ENCODE results near the gene F2R. TPM values are rescaled to one million over a fixed set of nuclear protein-coding genes. Genes with fewer than 3 reads are reported as not detected.

F2R gene
- total RNA-seq, 2 donors from 2014 or later = 9.4 to 33.4 TPM

DNA sequence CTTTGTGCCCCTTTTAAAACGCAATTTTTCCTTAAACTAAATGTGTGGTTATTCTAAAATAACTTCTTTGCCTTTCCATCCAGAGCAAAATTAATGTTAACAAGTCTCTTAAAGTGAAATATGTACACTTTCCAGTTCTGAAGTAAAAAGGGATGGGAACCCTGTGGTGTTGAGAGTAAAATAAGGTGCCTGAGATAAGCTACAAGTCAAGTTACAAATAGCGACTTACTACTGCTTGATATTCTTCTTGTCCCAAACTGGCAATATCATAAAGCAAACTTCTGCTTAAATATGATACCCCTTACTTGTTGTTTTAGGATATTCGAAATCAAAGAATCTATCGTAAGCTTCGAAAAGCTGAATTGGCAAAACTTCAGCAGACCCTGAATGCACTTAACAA lies 18.3 kb upstream of the F2R start:
- no peak overlapping the region for H3K27ac Mint-ChIP-seq
- H3K4me3 Mint-ChIP-seq = no peak overlapping the region
- H3K9me3 Mint-ChIP-seq = no peaks in the 10 kb centered on the region
- peaks cover 87% of the 10 kb centered on the region for H3K36me3 Mint-ChIP-seq (ENCODE audit: low read depth)
- no peaks in the 10 kb centered on the region for H3K27me3 Mint-ChIP-seq
- no peaks in the 10 kb centered on the region for H3K4me1 Mint-ChIP-seq
- ATAC-seq (replicated peaks) = no peak

DNA sequence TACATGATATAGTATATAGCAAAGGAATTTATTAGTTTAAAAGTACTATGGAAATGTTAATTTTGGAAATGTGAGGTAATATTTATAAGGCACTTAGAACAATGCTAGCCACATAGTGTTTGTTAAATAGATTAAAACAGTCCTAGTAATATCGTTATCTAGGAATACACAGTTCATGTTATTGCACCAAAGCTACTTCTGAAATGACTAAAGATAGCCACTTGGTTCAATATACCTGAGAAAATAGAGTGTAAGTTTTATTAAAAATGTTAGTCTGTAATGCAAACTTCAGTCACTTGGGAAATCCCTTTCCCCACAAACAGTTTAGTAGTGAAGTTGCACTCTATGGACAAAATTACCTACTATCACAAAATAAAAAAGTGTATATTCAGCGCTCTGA lies 15.4 kb upstream of the F2R start:
- Mint-ChIP-seq H3K27ac (no peak overlapping the region), H3K4me3 (no peak overlapping the region), H3K4me1 (no peaks in the 10 kb centered on the region), H3K9me3 (no peaks in the 10 kb centered on the region), H3K27me3 (no peaks in the 10 kb centered on the region), H3K36me3 (ENCODE audit: low read depth) (peaks cover 81% of the 10 kb centered on the region)
- peak; percentile 51 for ATAC-seq (replicated peaks)

GRCh38 chr5:76701298-76701697 lies 14.6 kb upstream of the F2R start:
- H3K4me1 Mint-ChIP-seq = no peaks in the 10 kb centered on the region

DNA sequence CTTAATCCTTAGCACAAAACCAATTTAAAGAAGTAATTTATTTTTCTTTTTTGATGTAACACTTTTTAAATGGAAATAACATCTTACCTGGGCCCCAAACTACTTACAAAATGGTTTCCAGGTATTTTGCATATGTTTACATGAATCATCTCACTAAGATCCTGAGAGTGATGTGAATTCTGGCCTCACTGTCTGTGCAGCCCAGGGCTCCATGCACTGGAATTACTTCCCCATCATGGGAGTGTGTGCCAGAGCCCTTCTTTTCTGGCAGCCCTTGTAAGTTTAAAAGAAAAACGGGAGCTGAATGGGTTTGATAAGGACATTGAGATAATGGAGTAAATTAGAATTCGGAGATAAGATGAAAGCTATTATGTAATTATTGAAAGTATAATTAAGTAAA lies 12.2 kb upstream of the F2R start:
- ATAC-seq (replicated peaks) = no peak
- H3K4me1 Mint-ChIP-seq = no peaks in the 10 kb centered on the region
- H3K4me3 Mint-ChIP-seq = no peak overlapping the region
- peaks cover 81% of the 10 kb centered on the region for H3K36me3 Mint-ChIP-seq (ENCODE audit: low read depth)
- no peaks in the 10 kb centered on the region for H3K9me3 Mint-ChIP-seq
- no peaks in the 10 kb centered on the region for H3K27me3 Mint-ChIP-seq
- no peak overlapping the region for H3K27ac Mint-ChIP-seq

More at GRCh38 chr5:76701298-76701697, 14.6 kb upstream of the F2R start:
- no peak overlapping the region for H3K27ac Mint-ChIP-seq
- H3K27me3 Mint-ChIP-seq = no peaks in the 10 kb centered on the region
- H3K36me3 Mint-ChIP-seq (ENCODE audit: low read depth) = peaks cover 81% of the 10 kb centered on the region
- no peak overlapping the region for H3K4me3 Mint-ChIP-seq
- no peak for ATAC-seq (replicated peaks)
- H3K9me3 Mint-ChIP-seq = no peaks in the 10 kb centered on the region

GRCh38 chr5:76704131-76704663 lies 11.7 kb upstream of the F2R start:
- H3K4me3 Mint-ChIP-seq = no peak overlapping the region

GRCh38 chr5:76705574-76705973 lies 10.4 kb upstream of the F2R start:
- Mint-ChIP-seq H3K4me3 (no peak overlapping the region), H3K36me3 (ENCODE audit: low read depth) (peaks cover 67% of the 10 kb centered on the region), H3K9me3 (no peaks in the 10 kb centered on the region)

More at GRCh38 chr5:76704131-76704663, 11.7 kb upstream of the F2R start:
- H3K27ac Mint-ChIP-seq = no peak overlapping the region
- no peak for ATAC-seq (replicated peaks)
- no peaks in the 10 kb centered on the region for H3K9me3 Mint-ChIP-seq
- no peaks in the 10 kb centered on the region for H3K27me3 Mint-ChIP-seq
- H3K36me3 Mint-ChIP-seq (ENCODE audit: low read depth) = peaks cover 76% of the 10 kb centered on the region
- H3K4me1 Mint-ChIP-seq = no peaks in the 10 kb centered on the region

DNA sequence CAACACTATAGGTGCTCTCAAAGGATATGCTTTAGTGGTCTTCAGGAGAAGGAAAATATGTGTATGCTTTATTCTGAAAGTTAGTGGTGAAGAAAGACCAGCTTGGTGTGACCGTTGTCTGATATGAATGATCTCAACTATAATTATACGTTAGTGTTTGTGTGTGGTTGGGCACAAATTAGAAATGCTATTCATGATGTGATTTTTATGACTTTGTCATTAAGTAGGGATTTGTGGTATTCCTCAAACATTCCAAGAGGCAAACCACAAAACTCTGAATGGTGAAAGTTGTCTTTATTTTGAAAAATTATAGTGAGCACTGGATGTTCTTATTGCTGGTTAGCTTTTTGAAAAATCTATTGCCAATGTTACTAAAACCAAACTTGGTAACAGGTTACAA lies 6.2 kb upstream of the F2R start:
- peaks cover 31% of the 10 kb centered on the region for H3K36me3 Mint-ChIP-seq (ENCODE audit: low read depth)
- no peak overlapping the region for H3K27ac Mint-ChIP-seq
- peaks cover 9% of the 10 kb centered on the region for H3K27me3 Mint-ChIP-seq
- no peak overlapping the region for H3K4me3 Mint-ChIP-seq
- ATAC-seq (replicated peaks) = no peak
- H3K4me1 Mint-ChIP-seq = peaks cover 18% of the 10 kb centered on the region
- no peaks in the 10 kb centered on the region for H3K9me3 Mint-ChIP-seq

More at GRCh38 chr5:76705574-76705973, 10.4 kb upstream of the F2R start:
- Mint-ChIP-seq H3K27me3 (no peaks in the 10 kb centered on the region), H3K4me1 (peaks cover 2% of the 10 kb centered on the region), H3K27ac (no peak overlapping the region)
- no peak for ATAC-seq (replicated peaks)

GRCh38 chr5:76710991-76711390 lies 4.9 kb upstream of the F2R start:
- Mint-ChIP-seq H3K27me3 (peaks cover 14% of the 10 kb centered on the region), H3K27ac (peak overlapping the region; percentile 85), H3K4me1 (peaks cover 18% of the 10 kb centered on the region)

GRCh38 chr5:76714751-76715485 lies 1.0 kb upstream of the F2R start:
- ATAC-seq (replicated peaks) = no peak
- Mint-ChIP-seq H3K4me1 (peaks cover 18% of the 10 kb centered on the region), H3K36me3 (ENCODE audit: low read depth) (no peaks in the 10 kb centered on the region), H3K4me3 (peak overlapping the region; percentile 83), H3K27me3 (peaks cover 25% of the 10 kb centered on the region), H3K27ac (peak overlapping the region; percentile 58), H3K9me3 (no peaks in the 10 kb centered on the region)

More at GRCh38 chr5:76710991-76711390, 4.9 kb upstream of the F2R start:
- ATAC-seq (replicated peaks) = peak; percentile 74
- H3K36me3 Mint-ChIP-seq (ENCODE audit: low read depth) = peaks cover 24% of the 10 kb centered on the region
- H3K9me3 Mint-ChIP-seq = no peaks in the 10 kb centered on the region
- peak overlapping the region; percentile 52 for H3K4me3 Mint-ChIP-seq

- peaks cover 18% of the 10 kb centered on the region for H3K4me1 Mint-ChIP-seq
- H3K27ac Mint-ChIP-seq = peak overlapping the region; percentile 58
- no peaks in the 10 kb centered on the region for H3K9me3 Mint-ChIP-seq
- peaks cover 25% of the 10 kb centered on the region for H3K27me3 Mint-ChIP-seq
- H3K36me3 Mint-ChIP-seq (ENCODE audit: low read depth) = no peaks in the 10 kb centered on the region
- peak overlapping the region; percentile 83 for H3K4me3 Mint-ChIP-seq
- no peak for ATAC-seq (replicated peaks)
Measured at GRCh38 chr5:76715486-76715735, 515 bp upstream of the F2R start.

DNA sequence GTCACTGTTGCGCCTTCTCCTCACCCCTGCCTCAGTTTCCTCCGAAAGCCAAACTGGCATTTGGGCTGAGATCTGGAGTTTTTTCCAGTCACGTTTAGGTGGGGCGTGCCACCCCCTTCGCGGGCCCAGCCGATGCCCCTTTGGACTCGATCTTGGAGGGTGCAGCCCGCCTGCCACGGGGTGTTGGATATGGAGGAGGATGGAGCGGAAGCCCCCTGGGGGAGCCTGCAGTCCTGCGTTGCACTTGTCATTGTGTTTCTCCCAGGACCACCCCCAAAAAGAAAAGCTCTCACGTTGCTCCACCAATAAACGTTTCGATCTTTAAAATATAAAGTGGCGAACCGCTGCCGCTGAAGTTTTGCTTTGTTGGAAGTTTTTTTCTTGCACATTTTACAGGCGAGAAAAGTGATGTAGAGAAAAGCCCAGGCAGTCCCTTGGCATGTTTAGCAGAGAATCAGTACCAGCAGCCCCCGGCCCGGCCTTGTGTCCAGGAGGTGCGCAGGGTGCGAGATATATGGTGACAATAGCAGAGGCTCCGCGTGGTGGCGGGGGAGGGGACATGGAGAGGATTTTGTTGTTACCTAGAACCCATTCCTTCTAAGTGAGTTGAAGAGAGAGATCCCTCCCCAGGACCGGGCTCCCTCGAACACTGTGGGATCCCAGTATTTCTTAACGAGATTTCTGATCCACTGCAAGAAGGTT lies 681 bp downstream of the F2R start:
- H3K36me3 Mint-ChIP-seq (ENCODE audit: low read depth) = no peaks in the 10 kb centered on the region
- ATAC-seq (replicated peaks) = no peak

GRCh38 chr5:76717222-76718083 lies 1.5 kb downstream of the F2R start:
- H3K9me3 Mint-ChIP-seq = no peaks in the 10 kb centered on the region
- H3K27me3 Mint-ChIP-seq = peaks cover 25% of the 10 kb centered on the region
- peak overlapping the region; percentile 83 for H3K4me3 Mint-ChIP-seq
- H3K4me1 Mint-ChIP-seq = peaks cover 6% of the 10 kb centered on the region
- no peak for ATAC-seq (replicated peaks)
- H3K36me3 Mint-ChIP-seq (ENCODE audit: low read depth) = no peaks in the 10 kb centered on the region
- no peak overlapping the region for H3K27ac Mint-ChIP-seq

More for the DNA sequence above, 681 bp downstream of the F2R start:
- Mint-ChIP-seq H3K27ac (peak overlapping the region; percentile 17), H3K27me3 (peaks cover 25% of the 10 kb centered on the region), H3K9me3 (no peaks in the 10 kb centered on the region), H3K4me1 (peaks cover 6% of the 10 kb centered on the region), H3K4me3 (peak overlapping the region; percentile 83)

DNA sequence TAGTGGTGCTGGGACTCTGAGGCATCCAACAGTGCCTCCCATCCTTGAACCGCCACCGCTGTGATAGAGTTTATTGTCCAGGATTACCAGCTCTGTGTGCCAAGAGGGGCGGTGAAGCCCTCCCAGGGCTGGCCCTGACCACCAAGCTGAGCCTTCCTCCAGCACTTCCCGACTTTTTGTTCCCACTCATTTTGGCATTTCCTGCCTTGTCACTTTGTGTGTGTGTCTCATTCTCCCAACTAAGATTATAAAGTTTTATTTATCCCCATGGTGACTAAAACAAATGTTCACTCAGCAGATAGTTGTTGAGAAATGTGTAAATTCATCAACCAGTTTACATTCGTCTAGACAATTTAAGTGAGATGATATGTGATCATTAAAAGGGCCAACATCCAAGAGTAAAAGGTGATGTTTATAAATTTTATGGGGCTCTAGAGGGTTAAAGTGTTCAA lies 2.5 kb downstream of the F2R start:
- no peak for ATAC-seq (replicated peaks)
- Mint-ChIP-seq H3K36me3 (ENCODE audit: low read depth) (no peaks in the 10 kb centered on the region), H3K4me1 (peaks cover 6% of the 10 kb centered on the region), H3K9me3 (no peaks in the 10 kb centered on the region), H3K4me3 (no peak overlapping the region), H3K27ac (no peak overlapping the region), H3K27me3 (peaks cover 25% of the 10 kb centered on the region)

DNA sequence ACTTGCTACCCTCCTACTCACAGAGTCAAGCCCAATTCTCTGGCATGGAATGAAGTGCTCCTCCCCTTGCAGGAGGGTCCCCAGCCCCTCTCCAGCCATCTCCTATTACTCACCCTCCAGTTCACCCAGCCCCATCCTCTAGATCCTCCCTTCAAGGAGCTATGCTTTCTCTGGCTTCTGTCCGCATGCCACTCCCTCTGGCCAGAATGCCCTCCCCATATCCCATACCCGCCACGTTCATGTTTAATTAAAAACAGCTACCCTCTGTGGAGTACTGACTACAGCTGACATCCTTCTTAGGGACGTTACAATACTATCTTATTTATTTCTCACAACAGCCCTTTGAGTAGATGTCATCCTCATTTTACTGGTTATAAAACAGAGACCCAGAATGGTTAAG lies 3.0 kb downstream of the F2R start:
- no peak for ATAC-seq (replicated peaks)
- H3K4me1 Mint-ChIP-seq = peaks cover 6% of the 10 kb centered on the region
- H3K36me3 Mint-ChIP-seq (ENCODE audit: low read depth) = no peaks in the 10 kb centered on the region
- no peaks in the 10 kb centered on the region for H3K9me3 Mint-ChIP-seq
- H3K4me3 Mint-ChIP-seq = no peak overlapping the region
- peaks cover 22% of the 10 kb centered on the region for H3K27me3 Mint-ChIP-seq
- no peak overlapping the region for H3K27ac Mint-ChIP-seq

Measured in activated T-helper 17 cell treated with anti-CD3 and anti-CD28 coated beads, Interleukin-2, amount 50 U/mL, for 72 hours (primary cell).